HG03460 (cell line): ENCODE measurements around the gene WNT7B.

Experiments used
- ATAC-seq: cut with Tn5 transposase; IDR thresholded peaks from one replicate; pipeline ENCODE4 v1.9.1; 2021; ENCODE audit not compliant: unreplicated experiment

WNT7B gene

GRCh38 chr22:45997077-45997776, 20.3 kb upstream of the WNT7B start:
- ATAC-seq: no peak

- ATAC-seq: no peak
Observed at GRCh38 chr22:45996241-45997076, 19.5 kb upstream of the WNT7B start.

- no peak for ATAC-seq
Observed at GRCh38 chr22:45995405-45996101, 18.6 kb upstream of the WNT7B start.

- no peak for ATAC-seq
Observed at GRCh38 chr22:45994491-45995404, 17.8 kb upstream of the WNT7B start.

- ATAC-seq: no peak
Observed at GRCh38 chr22:45993841-45994240, 16.9 kb upstream of the WNT7B start.

- no peak for ATAC-seq
Observed at GRCh38 chr22:45993143-45993692, 16.3 kb upstream of the WNT7B start.

GRCh38 chr22:45992737-45993136, 15.8 kb upstream of the WNT7B start:
- no peak for ATAC-seq

- no peak for ATAC-seq
Observed at GRCh38 chr22:45991098-45991497, 14.1 kb upstream of the WNT7B start.

- ATAC-seq: no peak
Observed at GRCh38 chr22:45987136-45987861, 10.3 kb upstream of the WNT7B start.

- ATAC-seq: no peak
Observed at GRCh38 chr22:45984316-45984916, 7.5 kb upstream of the WNT7B start.

GRCh38 chr22:45983797-45984196, 6.8 kb upstream of the WNT7B start:
- no peak for ATAC-seq

GRCh38 chr22:45980761-45981160, 3.8 kb upstream of the WNT7B start:
- ATAC-seq: no peak

GRCh38 chr22:45980268-45980570, 3.3 kb upstream of the WNT7B start:
- ATAC-seq: no peak

GRCh38 chr22:45978275-45978713, 1.3 kb upstream of the WNT7B start:
- ATAC-seq: no peak

- no peak for ATAC-seq
Observed at GRCh38 chr22:45977551-45978274, 751 bp upstream of the WNT7B start.

- ATAC-seq: no peak
Observed at GRCh38 chr22:45976254-45977002, 534 bp downstream of the WNT7B start.

- ATAC-seq: no peak
Observed at GRCh38 chr22:45975164-45976161, 1.5 kb downstream of the WNT7B start.
